HG02763 (cell line): Measurements from ENCODE around the gene SH3RF2.
A peak's percentile ranks its signal among the peaks of the same experiment; 100 is the strongest.
"Not testable (repeated sequence)": the region's sequence is repeated elsewhere in the genome, so short reads cannot be mapped to it uniquely, and the experiment has no call there.

Source experiments
- ATAC-seq: cut with Tn5 transposase; IDR thresholded peaks from one replicate; pipeline ENCODE4 v1.9.1; 2021; ENCODE audit warnings: mild to moderate bottlenecking, moderate library complexity; ENCODE audit not compliant: unreplicated experiment

Gene SH3RF2

GRCh38 chr5:146076028-146076427, 139.7 kb downstream of the SH3RF2 start:
- ATAC-seq, result no peak

GRCh38 chr5:146076455-146076854, 140.1 kb downstream of the SH3RF2 start:
- ATAC-seq, result no peak

GRCh38 chr5:146078566-146078965, 142.2 kb downstream of the SH3RF2 start:
- ATAC-seq, result no peak

GRCh38 chr5:146079695-146080373, 143.5 kb downstream of the SH3RF2 start:
- ATAC-seq, result no peak

GRCh38 chr5:146081556-146081955, 145.2 kb downstream of the SH3RF2 start:
- ATAC-seq, result no peak

- peak; percentile 95 for ATAC-seq
These were observed 146.4 kb downstream of the SH3RF2 start for GRCh38 chr5:146082798-146083197.

GRCh38 chr5:146084376-146084775, 148.0 kb downstream of the SH3RF2 start:
- ATAC-seq, result no peak

GRCh38 chr5:146088098-146088497, 151.7 kb downstream of the SH3RF2 start:
- no peak for ATAC-seq

GRCh38 chr5:146089287-146089686, 152.9 kb downstream of the SH3RF2 start:
- ATAC-seq, result no peak

- no peak for ATAC-seq
These were observed 155.5 kb downstream of the SH3RF2 start for GRCh38 chr5:146091881-146092280.

GRCh38 chr5:146098047-146098446, 161.7 kb downstream of the SH3RF2 start:
- ATAC-seq, result no peak

GRCh38 chr5:146101646-146102045, 165.3 kb downstream of the SH3RF2 start:
- no peak for ATAC-seq

- ATAC-seq, result no peak
These were observed 167.2 kb downstream of the SH3RF2 start for GRCh38 chr5:146103594-146103993.

- no peak for ATAC-seq
These were observed 169.1 kb downstream of the SH3RF2 start, which contains the start of gene PLAC8L1 for GRCh38 chr5:146105477-146105876. Gene PLAC8L1, minus strand, starts transcription at chr5:146105577. Its CDS starts 1,266 bp downstream, at chr5:146104311.

- no peak for ATAC-seq
These were observed 171.5 kb downstream of the SH3RF2 start for GRCh38 chr5:146107901-146108300.

- not testable (repeated sequence) for ATAC-seq
These were observed 172.5 kb downstream of the SH3RF2 start for GRCh38 chr5:146108870-146109269.

- ATAC-seq, result no peak
These were observed 173.0 kb downstream of the SH3RF2 start for GRCh38 chr5:146109379-146109778.

GRCh38 chr5:146111409-146111808, 175.0 kb downstream of the SH3RF2 start:
- no peak for ATAC-seq

- no peak for ATAC-seq
These were observed 176.1 kb downstream of the SH3RF2 start for GRCh38 chr5:146112476-146112875.
